ENCODE data around the gene RPL22L1.
"Not testable (repeated sequence)": the region's sequence is repeated elsewhere in the genome, so short reads cannot be mapped to it uniquely, and the experiment has no call there.

The RPL22L1 gene

GRCh38 chr3:170905862-170906261 lies 35.9 kb upstream of the RPL22L1 start:
- no peaks in the 10 kb centered on the region for H3K4me1 ChIP-seq (ENCODE audit: insufficient read depth, low read length)
- TF ChIP-seq EZH2 (IDR thresholded peaks at IDR 0.05; ENCODE audit: borderline replicate concordance, low read depth, low read length, severe bottlenecking) (no peak), CTCF (IDR thresholded peaks at IDR 0.05; ENCODE audit: borderline replicate concordance, extremely low read depth, low read length, poor library complexity, severe bottlenecking) (no peak)
- H4K20me1 ChIP-seq (ENCODE audit: insufficient read depth, low read length) = no peaks in the 10 kb centered on the region
- ATAC-seq (ENCODE audit: insufficient read depth, low read depth) (no peak), DNase-seq (no peak)
- H3K4me3 ChIP-seq (ENCODE audit: low read depth in 1 of 2, low read length in 2 of 2) = no peak overlapping the region
- no peaks in the 10 kb centered on the region for H3K36me3 ChIP-seq (ENCODE audit: insufficient read depth, low read length)
- H3K4me2 ChIP-seq (ENCODE audit: insufficient read depth, low read length) = no peak overlapping the region
- H2AFZ ChIP-seq (ENCODE audit: low read depth, low read length) = no peak overlapping the region
- no peaks in the 10 kb centered on the region for H3K79me2 ChIP-seq (ENCODE audit: insufficient read depth, low read length)
- H3K9me3 ChIP-seq (ENCODE audit: insufficient read depth, low read length, severe bottlenecking) = no peaks in the 10 kb centered on the region
- H3K27me3 ChIP-seq (ENCODE audit: insufficient read depth, low read length, poor library complexity) = peaks cover 4% of the 10 kb centered on the region
- no peak overlapping the region for H3K9ac ChIP-seq (ENCODE audit: low read depth, low read length)
- no peak overlapping the region for H3K27ac ChIP-seq (ENCODE audit: low read length)

- no peak overlapping the region for H3K4me3 ChIP-seq (ENCODE audit: low read depth in 1 of 2, low read length in 2 of 2)
- H3K27ac ChIP-seq (ENCODE audit: low read length) = no peak overlapping the region
- H2AFZ ChIP-seq (ENCODE audit: low read depth, low read length) = no peak overlapping the region
- no peaks in the 10 kb centered on the region for H3K36me3 ChIP-seq (ENCODE audit: insufficient read depth, low read length)
- TF ChIP-seq EZH2 (IDR thresholded peaks at IDR 0.05; ENCODE audit: borderline replicate concordance, low read depth, low read length, severe bottlenecking) = no peak
- DNase-seq (no peak), ATAC-seq (ENCODE audit: insufficient read depth, low read depth) (no peak)
- H3K4me1 ChIP-seq (ENCODE audit: insufficient read depth, low read length) = no peaks in the 10 kb centered on the region
- H3K9me3 ChIP-seq (ENCODE audit: insufficient read depth, low read length, severe bottlenecking) = no peaks in the 10 kb centered on the region
- no peak overlapping the region for H3K4me2 ChIP-seq (ENCODE audit: insufficient read depth, low read length)
- H3K79me2 ChIP-seq (ENCODE audit: insufficient read depth, low read length) = no peaks in the 10 kb centered on the region
- peaks cover 4% of the 10 kb centered on the region for H3K27me3 ChIP-seq (ENCODE audit: insufficient read depth, low read length, poor library complexity)
- H3K9ac ChIP-seq (ENCODE audit: low read depth, low read length) = no peak overlapping the region
- no peaks in the 10 kb centered on the region for H4K20me1 ChIP-seq (ENCODE audit: insufficient read depth, low read length)
Measured at GRCh38 chr3:170903123-170903522, 33.1 kb upstream of the RPL22L1 start.

GRCh38 chr3:170899455-170899854 lies 29.5 kb upstream of the RPL22L1 start:
- H3K4me1 ChIP-seq (ENCODE audit: insufficient read depth, low read length) = no peaks in the 10 kb centered on the region
- peaks cover 6% of the 10 kb centered on the region for H3K27me3 ChIP-seq (ENCODE audit: insufficient read depth, low read length, poor library complexity)
- no peaks in the 10 kb centered on the region for H3K9me3 ChIP-seq (ENCODE audit: insufficient read depth, low read length, severe bottlenecking)
- no peak for ATAC-seq (ENCODE audit: insufficient read depth, low read depth)
- no peaks in the 10 kb centered on the region for H3K79me2 ChIP-seq (ENCODE audit: insufficient read depth, low read length)
- no peak for TF ChIP-seq EZH2 (IDR thresholded peaks at IDR 0.05; ENCODE audit: borderline replicate concordance, low read depth, low read length, severe bottlenecking)
- TF ChIP-seq CTCF (IDR thresholded peaks at IDR 0.05; ENCODE audit: borderline replicate concordance, extremely low read depth, low read length, poor library complexity, severe bottlenecking) = no peak
- no peak for DNase-seq
- no peak overlapping the region for H2AFZ ChIP-seq (ENCODE audit: low read depth, low read length)
- H4K20me1 ChIP-seq (ENCODE audit: insufficient read depth, low read length) = no peaks in the 10 kb centered on the region
- no peak overlapping the region for H3K9ac ChIP-seq (ENCODE audit: low read depth, low read length)
- H3K4me2 ChIP-seq (ENCODE audit: insufficient read depth, low read length) = no peak overlapping the region
- no peaks in the 10 kb centered on the region for H3K36me3 ChIP-seq (ENCODE audit: insufficient read depth, low read length)
- no peak overlapping the region for H3K27ac ChIP-seq (ENCODE audit: low read length)
- H3K4me3 ChIP-seq (ENCODE audit: low read depth in 1 of 2, low read length in 2 of 2) = no peak overlapping the region

- Histone ChIP-seq H3K9ac (ENCODE audit: low read depth, low read length) (no peak overlapping the region), H3K36me3 (ENCODE audit: insufficient read depth, low read length) (no peaks in the 10 kb centered on the region), H3K4me2 (ENCODE audit: insufficient read depth, low read length) (no peak overlapping the region), H3K27ac (ENCODE audit: low read length) (no peak overlapping the region), H2AFZ (ENCODE audit: low read depth, low read length) (no peak overlapping the region), H3K4me1 (ENCODE audit: insufficient read depth, low read length) (no peaks in the 10 kb centered on the region), H4K20me1 (ENCODE audit: insufficient read depth, low read length) (no peaks in the 10 kb centered on the region), H3K79me2 (ENCODE audit: insufficient read depth, low read length) (no peaks in the 10 kb centered on the region), H3K27me3 (ENCODE audit: insufficient read depth, low read length, poor library complexity) (peaks cover 5% of the 10 kb centered on the region), H3K4me3 (ENCODE audit: low read depth in 1 of 2, low read length in 2 of 2) (no peak overlapping the region), H3K9me3 (ENCODE audit: insufficient read depth, low read length, severe bottlenecking) (no peaks in the 10 kb centered on the region)
- DNase-seq (no peak), ATAC-seq (ENCODE audit: insufficient read depth, low read depth) (no peak)
- TF ChIP-seq CTCF (IDR thresholded peaks at IDR 0.05; ENCODE audit: borderline replicate concordance, extremely low read depth, low read length, poor library complexity, severe bottlenecking) = no peak
- no peak for TF ChIP-seq EZH2 (IDR thresholded peaks at IDR 0.05; ENCODE audit: borderline replicate concordance, low read depth, low read length, severe bottlenecking)
Measured at GRCh38 chr3:170897978-170898377, 28.0 kb upstream of the RPL22L1 start.

- H3K4me3 ChIP-seq (ENCODE audit: low read depth in 1 of 2, low read length in 2 of 2); H3K36me3 ChIP-seq (ENCODE audit: insufficient read depth, low read length); H3K27ac ChIP-seq (ENCODE audit: low read length); H3K9ac ChIP-seq (ENCODE audit: low read depth, low read length); H3K9me3 ChIP-seq (ENCODE audit: insufficient read depth, low read length, severe bottlenecking); ATAC-seq (ENCODE audit: insufficient read depth, low read depth); H2AFZ ChIP-seq (ENCODE audit: low read depth, low read length); H4K20me1 ChIP-seq (ENCODE audit: insufficient read depth, low read length); H3K27me3 ChIP-seq (ENCODE audit: insufficient read depth, low read length, poor library complexity); H3K79me2 ChIP-seq (ENCODE audit: insufficient read depth, low read length); H3K4me1 ChIP-seq (ENCODE audit: insufficient read depth, low read length); DNase-seq; H3K4me2 ChIP-seq (ENCODE audit: insufficient read depth, low read length): not testable (repeated sequence)
Measured at GRCh38 chr3:170897199-170897598, 27.2 kb upstream of the RPL22L1 start.

Measured in DND-41 (cell line).